Islet of Langerhans (tissue), 1 donor: ENCODE data around the gene DBI.
"Not testable (repeated sequence)": the region's sequence is repeated elsewhere in the genome, so short reads cannot be mapped to it uniquely, and the experiment has no call there.

Source experiments
- FAIRE-seq: peaks from one replicate; lab custom pipeline; 2011; peaks lifted over from hg19 to GRCh38; lab: Jason Lieb, UNC

The DBI gene

DNA sequence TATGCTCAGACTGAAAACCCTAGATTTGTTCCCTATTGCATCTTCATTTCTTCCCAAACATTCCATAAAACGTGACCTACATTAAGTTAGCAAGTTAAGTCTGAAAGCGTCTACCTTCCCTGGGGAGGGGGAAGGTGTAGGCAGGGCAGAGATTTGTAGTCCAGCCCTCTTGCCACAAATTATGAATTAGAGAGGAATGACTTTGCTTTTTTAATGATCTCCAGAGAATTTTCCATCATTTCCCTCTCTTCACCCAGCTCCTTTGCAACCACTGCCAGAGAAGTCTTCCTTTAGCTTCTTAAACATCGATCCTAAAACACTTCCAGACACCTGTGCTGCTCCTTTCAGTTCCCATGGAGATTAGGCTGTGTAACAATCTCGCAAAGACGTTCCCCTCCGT is 1.3 kb upstream of the DBI start:
- FAIRE-seq: no peak

DNA sequence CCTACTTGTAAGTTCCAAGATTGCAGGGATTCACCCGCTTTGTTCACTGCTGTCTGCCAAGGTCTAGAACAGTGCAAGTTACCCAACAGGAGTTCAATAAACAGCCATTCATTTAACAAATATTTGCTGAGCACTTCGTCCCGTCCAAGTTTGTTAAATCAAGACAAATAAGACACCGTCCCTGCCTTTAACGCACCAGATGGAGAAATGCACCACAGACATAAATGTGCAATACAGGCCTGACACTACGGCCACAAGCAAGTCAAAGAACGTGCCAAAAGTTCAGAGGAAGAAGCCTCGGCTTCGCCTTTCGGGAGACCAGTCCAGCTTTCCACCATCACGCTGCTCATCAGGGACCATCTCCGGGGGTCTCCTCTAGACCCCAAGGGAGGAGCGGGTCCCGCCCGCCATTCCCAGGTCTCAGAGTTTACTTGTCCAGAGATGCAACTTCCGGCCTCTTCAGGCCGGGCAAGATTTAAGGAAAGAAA is 572 bp upstream of the DBI start:
- no peak for FAIRE-seq

DNA sequence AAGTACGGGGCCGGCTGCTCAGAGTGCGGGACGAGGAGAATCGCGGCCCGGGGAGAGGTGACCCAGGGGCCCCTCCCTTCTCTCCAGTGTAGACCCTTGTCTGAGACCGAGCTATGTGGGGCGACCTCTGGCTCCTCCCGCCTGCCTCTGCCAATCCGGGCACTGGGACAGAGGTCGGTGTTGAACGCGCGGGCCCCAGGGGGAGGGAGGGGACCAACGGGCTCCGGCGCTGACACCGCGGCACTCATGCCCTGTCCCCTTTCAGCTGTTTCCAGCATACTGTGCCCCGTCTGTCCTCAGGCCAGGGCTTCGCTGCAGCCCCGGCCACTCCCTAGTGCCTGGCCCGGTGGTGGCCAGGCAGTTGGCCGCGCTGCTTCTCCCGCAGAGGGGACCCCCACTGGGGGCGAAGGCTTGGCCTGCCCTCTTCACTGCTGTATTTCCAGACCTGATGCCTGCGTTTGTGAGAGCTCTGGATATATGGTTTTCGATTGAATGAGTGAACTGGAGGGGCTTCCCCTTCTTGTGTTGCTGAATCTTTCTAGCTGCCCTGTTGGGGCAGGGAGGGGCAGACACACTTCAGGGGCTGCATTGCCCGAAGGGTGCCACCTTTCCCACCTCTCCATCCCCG is 809 bp downstream of the DBI start:
- no peak for FAIRE-seq

GRCh38 chr2:119369845-119370244 is 3.1 kb downstream of the DBI start:
- FAIRE-seq: no peak

- no peak for FAIRE-seq
These were observed 4.3 kb downstream of the DBI start for GRCh38 chr2:119371111-119371510.

- FAIRE-seq: no peak
These were observed 6.2 kb downstream of the DBI start for GRCh38 chr2:119372778-119373568.

DNA sequence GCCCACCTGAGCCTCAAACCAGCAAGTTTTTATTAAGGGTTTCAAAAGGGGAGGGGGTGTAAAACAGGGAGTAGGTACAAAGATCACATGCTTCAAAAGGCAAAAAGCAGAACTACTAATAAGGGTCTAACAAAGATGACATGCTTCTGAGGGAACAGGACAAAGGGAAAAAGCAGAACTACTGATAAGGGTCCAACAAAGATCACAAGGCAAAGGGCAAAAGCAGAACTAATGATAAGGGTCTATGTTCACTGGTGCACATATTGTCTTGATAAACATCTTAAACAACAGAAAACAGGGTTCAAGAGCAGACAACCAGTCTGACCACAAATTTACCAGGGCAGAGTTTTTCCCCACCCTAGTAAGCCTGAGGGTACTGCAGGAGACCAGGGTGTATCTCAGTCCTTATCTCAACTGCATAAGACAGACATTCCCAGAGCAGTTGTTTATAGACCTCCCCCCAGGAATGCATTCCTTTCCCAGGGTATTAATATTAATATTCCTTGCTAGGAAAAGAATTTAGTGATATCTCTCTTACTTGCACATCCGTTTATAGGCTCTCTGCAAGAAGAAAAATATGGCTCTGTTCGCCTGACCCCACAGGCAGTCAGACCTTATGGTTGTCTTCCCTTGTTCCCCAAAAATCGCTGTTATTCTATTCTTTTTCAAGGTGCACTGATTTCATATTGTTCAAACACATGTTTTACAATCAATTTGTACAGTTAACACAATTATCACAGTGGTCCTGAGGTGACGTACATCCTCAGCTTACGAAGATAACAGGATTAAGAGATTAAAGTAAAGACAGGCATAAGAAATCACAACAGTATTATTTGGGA is 7.3 kb downstream of the DBI start:
- not testable (repeated sequence) for FAIRE-seq

GRCh38 chr2:119376406-119376805 is 9.6 kb downstream of the DBI start:
- not testable (repeated sequence) for FAIRE-seq

DNA sequence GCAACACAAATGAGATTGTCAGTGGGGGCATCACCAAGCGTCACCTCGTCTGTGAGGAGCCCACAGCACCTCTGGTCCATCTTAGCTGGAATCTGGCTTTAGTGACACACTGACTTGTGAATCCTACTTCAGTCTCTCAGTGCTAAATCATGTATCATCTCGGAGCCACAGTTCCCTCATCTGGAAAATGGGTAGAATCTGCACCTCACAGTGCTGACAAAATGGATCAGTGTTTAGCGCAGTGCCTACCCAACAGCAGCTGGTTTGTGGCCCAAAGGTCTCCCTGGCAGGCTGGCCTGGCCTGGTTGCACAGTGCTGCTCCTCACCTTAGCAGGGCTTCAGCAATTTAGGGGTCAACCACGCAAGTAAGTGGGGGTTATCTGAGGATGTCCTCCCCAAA is 10.0 kb downstream of the DBI start:
- no peak for FAIRE-seq

GRCh38 chr2:119377294-119377992 is 10.7 kb downstream of the DBI start:
- FAIRE-seq: no peak

DNA sequence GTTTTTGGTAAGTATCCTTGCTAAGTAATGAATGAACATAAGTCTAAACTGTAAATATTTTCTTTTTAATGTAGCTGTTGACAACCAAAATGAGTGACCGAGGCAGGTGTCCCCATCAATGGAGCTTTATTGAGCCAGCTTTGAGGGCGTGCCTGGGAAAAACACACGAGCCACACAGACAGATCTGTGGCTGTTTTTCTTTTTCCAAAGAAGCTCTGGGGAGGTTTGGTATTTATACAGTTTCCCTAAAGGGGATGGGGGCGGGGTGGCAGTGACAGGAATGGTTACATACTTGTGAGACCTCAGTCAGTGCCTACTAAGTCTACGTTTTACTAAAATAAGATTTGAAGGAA is 11.2 kb downstream of the DBI start:
- FAIRE-seq: no peak

DNA sequence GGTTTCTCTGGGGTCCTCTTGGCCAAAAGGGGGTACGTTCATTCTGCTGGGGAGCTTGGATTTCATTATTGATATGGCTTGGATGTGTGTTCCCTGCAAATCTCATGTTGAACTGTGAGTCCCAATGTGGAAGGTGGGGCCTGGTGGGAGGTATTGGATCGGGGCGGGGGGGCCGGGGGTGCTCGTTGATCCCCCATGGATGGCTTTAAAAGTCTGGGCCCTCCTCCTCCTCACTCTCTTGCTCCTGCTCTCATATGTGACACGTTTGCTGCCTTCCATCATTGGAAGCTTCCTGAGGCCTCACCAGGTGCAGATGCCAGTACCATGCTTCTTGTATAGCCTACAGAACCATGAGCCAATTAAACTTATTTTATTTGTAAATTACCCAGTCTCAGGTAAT is 11.8 kb downstream of the DBI start:
- FAIRE-seq: no peak

DNA sequence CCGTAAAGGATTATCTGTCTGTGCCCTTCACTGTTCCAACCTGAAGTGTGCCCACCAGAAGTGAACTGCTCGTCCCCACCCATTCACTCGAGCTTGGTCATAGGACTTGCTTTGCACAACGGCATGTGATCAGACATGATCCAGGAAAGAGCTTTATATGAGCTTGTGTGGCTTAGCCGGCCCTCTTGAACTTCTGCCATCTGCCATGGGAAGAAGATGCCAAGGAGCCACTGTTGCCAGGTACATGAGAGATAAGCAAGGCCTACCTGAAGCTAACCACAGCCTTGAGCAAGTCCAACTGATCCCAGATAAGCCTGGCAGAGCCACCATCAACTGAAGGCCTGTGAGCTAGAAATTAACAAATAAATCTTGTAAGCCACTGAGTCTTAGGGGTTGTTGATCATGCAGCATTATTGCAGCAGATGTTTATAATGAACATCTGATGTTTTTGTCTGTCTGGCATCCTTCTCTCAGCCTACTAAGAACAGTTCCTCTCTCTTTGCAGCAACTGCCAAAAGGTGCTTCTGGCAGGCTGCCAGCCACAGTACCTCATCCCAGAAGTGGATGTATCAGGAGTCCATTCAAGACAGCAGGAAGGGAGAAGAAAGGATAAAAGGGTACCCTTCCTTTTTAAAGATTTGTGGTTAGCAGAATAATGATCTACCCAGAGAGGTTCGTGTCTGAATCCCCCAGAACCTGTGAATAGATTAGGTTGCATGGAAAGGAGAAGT is 16.8 kb downstream of the DBI start:
- no peak for FAIRE-seq

GRCh38 chr2:119384971-119385370 is 18.2 kb downstream of the DBI start:
- FAIRE-seq: no peak

DNA sequence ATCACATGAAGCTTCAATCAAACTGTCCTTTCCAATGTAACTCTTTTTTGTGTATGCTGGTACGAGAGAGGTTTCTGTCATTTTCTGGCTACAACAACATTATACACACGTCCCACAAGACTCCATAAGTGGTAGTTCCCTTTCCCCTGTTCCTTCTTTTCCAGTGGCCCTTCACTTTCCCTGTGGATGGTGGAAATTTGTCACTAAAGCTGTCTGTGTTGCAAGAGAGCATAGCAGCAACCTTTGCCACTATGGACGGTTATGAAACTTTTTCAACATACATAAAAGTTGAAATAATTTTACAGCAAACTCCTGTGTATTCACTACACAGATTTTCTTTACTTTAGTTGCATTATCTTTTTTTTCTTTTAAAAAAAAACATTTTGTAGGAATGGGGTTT is 18.7 kb downstream of the DBI start:
- no peak for FAIRE-seq

- peak; percentile 79 for FAIRE-seq
These were observed 20.8 kb downstream of the DBI start for GRCh38 chr2:119387381-119388129.

GRCh38 chr2:119389615-119390306 is 23.0 kb downstream of the DBI start:
- FAIRE-seq: no peak

- no peak for FAIRE-seq
These were observed 27.4 kb downstream of the DBI start for GRCh38 chr2:119393971-119394748.

DNA sequence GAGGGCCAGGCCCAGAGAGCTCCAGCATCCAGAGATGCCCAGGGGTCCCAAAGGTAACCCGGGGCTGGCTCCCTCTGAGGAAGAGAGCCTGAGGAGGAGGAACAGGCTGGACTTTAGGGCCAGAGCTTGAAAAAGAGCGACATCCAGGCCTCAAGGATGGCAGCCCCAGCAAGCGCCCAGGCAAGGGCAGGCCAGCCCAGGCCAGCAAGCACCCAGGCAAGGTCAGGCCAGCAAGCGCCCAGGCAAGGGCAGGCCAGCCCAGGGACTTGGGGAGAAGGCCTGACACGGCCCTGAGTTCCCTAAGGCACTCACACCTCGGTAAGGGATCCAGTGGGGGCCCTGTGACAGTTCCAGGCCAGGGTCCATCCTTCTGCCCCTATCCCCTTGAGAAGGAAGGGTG is 30.4 kb downstream of the DBI start:
- no peak for FAIRE-seq

DNA sequence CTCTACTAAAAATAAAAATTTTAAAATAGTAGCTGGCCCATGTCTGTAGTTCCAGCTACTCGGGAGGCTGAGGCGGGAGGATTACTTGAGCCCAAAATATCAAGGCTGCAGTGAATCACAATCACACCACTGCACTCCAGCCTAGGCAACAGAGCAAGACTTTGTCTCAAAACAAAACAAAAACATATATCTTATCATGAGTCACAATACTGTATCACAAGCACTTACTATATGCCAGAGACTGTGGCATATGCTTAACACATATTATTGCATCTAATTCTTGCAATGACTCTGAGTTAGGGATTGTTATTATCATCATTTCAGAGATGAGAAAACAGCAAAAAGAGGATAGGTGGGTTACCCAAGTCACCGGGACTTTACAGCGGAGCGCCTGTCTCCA is 35.3 kb downstream of the DBI start:
- no peak for FAIRE-seq
